Fibroblast of lung (primary cell): ENCODE data around the gene ANO7. TPM values are rescaled to one million over a fixed set of nuclear protein-coding genes. Genes with fewer than 3 reads are reported as not detected.

ENCODE experiments used
- DNase-seq, 2 donors: peaks; one replicate each; pipeline versions ENCODE4 v3.0.0 to v3.0.0-alpha.2; 2010; ENCODE audit warnings: low read depth in 2 of 2
- H2AFZ ChIP-seq: 2 replicates; pipeline ENCODE4 v1.5.1; 2012; ENCODE audit warnings: low read length, control low read depth, inconsistent platforms
- H3K27ac ChIP-seq: 2 replicates; pipeline ENCODE4 v1.5.1; 2011; ENCODE audit warnings: low read length, control low read depth; ENCODE audit not compliant: insufficient read depth
- H3K27me3 ChIP-seq: 2 replicates; pipeline ENCODE4 v1.5.1; 2011; ENCODE audit warnings: mild to moderate bottlenecking, low read length; ENCODE audit not compliant: control insufficient read depth, insufficient read depth
- H3K36me3 ChIP-seq: 2 replicates; pipeline ENCODE4 v1.5.1; 2011; ENCODE audit warnings: low read length; ENCODE audit not compliant: control insufficient read depth, insufficient read depth
- H3K4me1 ChIP-seq: 2 replicates; pipeline ENCODE4 v1.5.1; 2011; ENCODE audit warnings: low read length; ENCODE audit not compliant: control insufficient read depth, insufficient read depth; ENCODE audit errors: extremely low read depth
- H3K4me2 ChIP-seq: 2 replicates; pipeline ENCODE4 v1.5.1; 2011; ENCODE audit warnings: low read length, control low read depth; ENCODE audit not compliant: insufficient read depth; ENCODE audit errors: extremely low read depth
- H3K4me3 ChIP-seq, 4 experiments: fragments of 200-600 bp in 1 of 4; sonication (generic) in 1 of 4; replicated peaks in 1 of 4; 2 replicates each; pipeline ENCODE4 v1.5.1; 2011 to 2016; ENCODE audit warnings: low read length in 4 of 4, low read depth in 3 of 4, mild to moderate bottlenecking in 3 of 4, control low read depth in 2 of 4, inconsistent platforms in 1 of 4, mixed read lengths in 1 of 4; ENCODE audit not compliant: insufficient read depth in 1 of 4; ENCODE audit errors: control extremely low read depth in 1 of 4
- H3K79me2 ChIP-seq: 2 replicates; pipeline ENCODE4 v1.5.1; 2012; ENCODE audit warnings: mild to moderate bottlenecking, low read length, inconsistent platforms; ENCODE audit not compliant: control insufficient read depth, insufficient read depth
- H3K9ac ChIP-seq: 2 replicates; pipeline ENCODE4 v1.5.1; 2011; ENCODE audit warnings: mild to moderate bottlenecking, low read length, control low read depth; ENCODE audit not compliant: insufficient read depth
- H3K9me3 ChIP-seq: 2 replicates; pipeline ENCODE4 v1.5.1; 2012; ENCODE audit warnings: low read depth, low read length; ENCODE audit not compliant: control insufficient read depth, insufficient read depth
- H4K20me1 ChIP-seq: 2 replicates; pipeline ENCODE4 v1.5.1; 2011; ENCODE audit warnings: low read length; ENCODE audit not compliant: control insufficient read depth, insufficient read depth; ENCODE audit errors: extremely low read depth
- CTCF ChIP-seq, 2 donors: IDR thresholded peaks in 1 of 2; conservative IDR thresholded peaks in 1 of 2; 1 replicate in 1 of 2; 2 replicates in 1 of 2; pipeline ENCODE4 v1.5.1; 2011 to 2012; ENCODE audit warnings: low read length in 2 of 2, control low read depth in 1 of 2, inconsistent platforms in 1 of 2, low read depth in 1 of 2, mild to moderate bottlenecking in 1 of 2
- EZH2 ChIP-seq: IDR thresholded peaks from 2 replicates; pipeline ENCODE4 v1.5.1; 2012; ENCODE audit warnings: low read length, control low read depth, mild to moderate bottlenecking; ENCODE audit errors: missing control alignments
- polyA plus RNA-seq, 2 donors: library from polyadenylated mRNA; depleted of rRNA in 1 of 2; stranded (reverse) in 1 of 2; unstranded in 1 of 2; fragments of >200 nt; gene quantifications; 2 replicates each; pipeline ENCODE4 v1.2.1, GENCODE V29; 2011 to 2012; ENCODE audit warnings: missing spikeins in 1 of 2
- total RNA-seq: library from RNA; depleted of rRNA; stranded (reverse); fragments of >200 nt; gene quantifications from 2 replicates; pipeline ENCODE4 v1.2.1, GENCODE V29; 2014

ANO7 gene
- total and polyA plus RNA-seq, 2 donors (not counting 1 experiment from before 2014, with no cell fraction given): 0.50 TPM

GRCh38 chr2:241240320-241241004 is 52.0 kb downstream of the ANO7 start:
- TF ChIP-seq EZH2 (no peak), CTCF (conservative IDR thresholded peaks at IDR 0.05 in 1 of 2, IDR thresholded peaks at IDR 0.05 in 1 of 2; ENCODE audit: low read depth in 1 of 2, low read length in 2 of 2) (no peak)
- no peak overlapping the region for H2AFZ ChIP-seq
- no peak overlapping the region for H3K27ac ChIP-seq
- H3K4me1 ChIP-seq: no peaks in the 10 kb centered on the region
- peaks cover 38% of the 10 kb centered on the region for H3K79me2 ChIP-seq
- no peak overlapping the region for H3K4me2 ChIP-seq
- peaks cover 56% of the 10 kb centered on the region for H3K36me3 ChIP-seq
- H3K9me3 ChIP-seq: no peaks in the 10 kb centered on the region
- DNase-seq: no peak
- no peaks in the 10 kb centered on the region for H4K20me1 ChIP-seq
- no peaks in the 10 kb centered on the region for H3K27me3 ChIP-seq
- H3K4me3 ChIP-seq: no peak overlapping the region
- H3K9ac ChIP-seq: no peak overlapping the region

GRCh38 chr2:241241669-241242068 is 53.2 kb downstream of the ANO7 start:
- Histone ChIP-seq H4K20me1 (no peaks in the 10 kb centered on the region), H2AFZ (no peak overlapping the region), H3K36me3 (peaks cover 46% of the 10 kb centered on the region), H3K27me3 (no peaks in the 10 kb centered on the region), H3K4me2 (no peak overlapping the region), H3K9ac (no peak overlapping the region), H3K4me1 (no peaks in the 10 kb centered on the region), H3K9me3 (no peaks in the 10 kb centered on the region), H3K79me2 (peaks cover 33% of the 10 kb centered on the region), H3K4me3 (no peak overlapping the region), H3K27ac (no peak overlapping the region)
- DNase-seq: no peak
- no peak for TF ChIP-seq CTCF (conservative IDR thresholded peaks at IDR 0.05 in 1 of 2, IDR thresholded peaks at IDR 0.05 in 1 of 2; ENCODE audit: low read depth in 1 of 2, low read length in 2 of 2)
- no peak for TF ChIP-seq EZH2

GRCh38 chr2:241242306-241242705 is 53.8 kb downstream of the ANO7 start:
- peaks cover 50% of the 10 kb centered on the region for H3K36me3 ChIP-seq
- no peak for DNase-seq
- H3K79me2 ChIP-seq: peaks cover 36% of the 10 kb centered on the region
- H3K9me3 ChIP-seq: no peaks in the 10 kb centered on the region
- no peak overlapping the region for H3K4me3 ChIP-seq
- H3K9ac ChIP-seq: no peak overlapping the region
- H3K27ac ChIP-seq: no peak overlapping the region
- no peaks in the 10 kb centered on the region for H4K20me1 ChIP-seq
- H3K4me2 ChIP-seq: no peak overlapping the region
- TF ChIP-seq CTCF (conservative IDR thresholded peaks at IDR 0.05 in 1 of 2, IDR thresholded peaks at IDR 0.05 in 1 of 2; ENCODE audit: low read depth in 1 of 2, low read length in 2 of 2) (no peak), EZH2 (no peak)
- no peaks in the 10 kb centered on the region for H3K27me3 ChIP-seq
- no peak overlapping the region for H2AFZ ChIP-seq
- H3K4me1 ChIP-seq: no peaks in the 10 kb centered on the region
